Epithelial cell of prostate (primary cell): ENCODE data around the gene CLCA1.

ENCODE experiments used
- DNase-seq: peaks from one replicate; pipeline ENCODE4 v3.0.0-alpha.2; 2011; ENCODE audit warnings: low read depth, low spot score
- H3K27ac ChIP-seq: fragments of 450-650 bp; 2 replicates; pipeline ENCODE4 v1.5.1; 2017; ENCODE audit warnings: mild to moderate bottlenecking

The CLCA1 gene

GRCh38 chr1:86455073-86455472 is 13.7 kb upstream of the CLCA1 start:
- H3K27ac ChIP-seq: no peak overlapping the region
- no peak for DNase-seq

GRCh38 chr1:86460998-86461397 is 7.7 kb upstream of the CLCA1 start:
- no peak overlapping the region for H3K27ac ChIP-seq
- DNase-seq: no peak

- H3K27ac ChIP-seq: no peak overlapping the region
- no peak for DNase-seq
Observed at GRCh38 chr1:86461482-86461881, 7.2 kb upstream of the CLCA1 start.

- H3K27ac ChIP-seq: no peak overlapping the region
- no peak for DNase-seq
Observed at GRCh38 chr1:86464819-86465218, 3.9 kb upstream of the CLCA1 start.

- no peak for DNase-seq
- no peak overlapping the region for H3K27ac ChIP-seq
Observed at GRCh38 chr1:86466109-86466844, 2.5 kb upstream of the CLCA1 start.

GRCh38 chr1:86466986-86467385 is 1.7 kb upstream of the CLCA1 start:
- DNase-seq: no peak
- H3K27ac ChIP-seq: no peak overlapping the region

- DNase-seq: no peak
- H3K27ac ChIP-seq: no peak overlapping the region
Observed at GRCh38 chr1:86470859-86471258, 2.1 kb downstream of the CLCA1 start.

- DNase-seq: no peak
- H3K27ac ChIP-seq: no peak overlapping the region
Observed at GRCh38 chr1:86471291-86471690, 2.6 kb downstream of the CLCA1 start.

- DNase-seq: no peak
- no peak overlapping the region for H3K27ac ChIP-seq
Observed at GRCh38 chr1:86472152-86472551, 3.4 kb downstream of the CLCA1 start.

- H3K27ac ChIP-seq: no peak overlapping the region
Observed at GRCh38 chr1:86472767-86473166, 4.0 kb downstream of the CLCA1 start.

GRCh38 chr1:86477256-86477655 is 8.5 kb downstream of the CLCA1 start:
- no peak overlapping the region for H3K27ac ChIP-seq
- no peak for DNase-seq

More at GRCh38 chr1:86472767-86473166, 4.0 kb downstream of the CLCA1 start:
- DNase-seq: no peak

GRCh38 chr1:86477682-86478081 is 9.0 kb downstream of the CLCA1 start:
- no peak for DNase-seq
- no peak overlapping the region for H3K27ac ChIP-seq

- H3K27ac ChIP-seq: no peak overlapping the region
- DNase-seq: no peak
Observed at GRCh38 chr1:86478416-86479156, 9.9 kb downstream of the CLCA1 start.

GRCh38 chr1:86481966-86482365 is 13.2 kb downstream of the CLCA1 start:
- DNase-seq: no peak

GRCh38 chr1:86487131-86487810 is 18.5 kb downstream of the CLCA1 start:
- no peak overlapping the region for H3K27ac ChIP-seq
- no peak for DNase-seq

More at GRCh38 chr1:86481966-86482365, 13.2 kb downstream of the CLCA1 start:
- H3K27ac ChIP-seq: no peak overlapping the region

GRCh38 chr1:86487811-86488141 is 19.0 kb downstream of the CLCA1 start:
- no peak for DNase-seq

GRCh38 chr1:86489242-86489878 is 20.6 kb downstream of the CLCA1 start:
- no peak for DNase-seq
- no peak overlapping the region for H3K27ac ChIP-seq

More at GRCh38 chr1:86487811-86488141, 19.0 kb downstream of the CLCA1 start:
- H3K27ac ChIP-seq: no peak overlapping the region

- H3K27ac ChIP-seq: no peak overlapping the region
- no peak for DNase-seq
Observed at GRCh38 chr1:86491171-86491950, 22.6 kb downstream of the CLCA1 start.

- no peak for DNase-seq
Observed at GRCh38 chr1:86498281-86498680, 29.6 kb downstream of the CLCA1 start.

GRCh38 chr1:86499987-86500593 is 31.4 kb downstream of the CLCA1 start:
- no peak overlapping the region for H3K27ac ChIP-seq
- no peak for DNase-seq

More at GRCh38 chr1:86498281-86498680, 29.6 kb downstream of the CLCA1 start:
- no peak overlapping the region for H3K27ac ChIP-seq
